Gastrocnemius medialis (tissue), 4 donors: ENCODE data around the gene KERA.

ENCODE experiments used
- POLR2A ChIP-seq, 2 donors: fragments of 450-650 bp; IDR thresholded peaks; one replicate each; pipeline ENCODE4 v1.6.1; 2017; ENCODE audit warnings: antibody characterized with exemption in 2 of 2, mild to moderate bottlenecking in 2 of 2, moderate library complexity in 2 of 2
- TF ChIP-seq, protein P1 (sequence below), 5 experiments: fragments of 450-650 bp in 3 of 5; fragments of 200-600 bp in 2 of 5; sonication (generic) in 2 of 5; IDR thresholded peaks in 4 of 5; conservative IDR thresholded peaks in 1 of 5; 1 replicate in 4 of 5; 2 replicates in 1 of 5; pipeline ENCODE4 v1.5.1; 2016 to 2019; ENCODE audit warnings: antibody characterized with exemption in 5 of 5, mild to moderate bottlenecking in 3 of 5, moderate library complexity in 3 of 5

DNA sequence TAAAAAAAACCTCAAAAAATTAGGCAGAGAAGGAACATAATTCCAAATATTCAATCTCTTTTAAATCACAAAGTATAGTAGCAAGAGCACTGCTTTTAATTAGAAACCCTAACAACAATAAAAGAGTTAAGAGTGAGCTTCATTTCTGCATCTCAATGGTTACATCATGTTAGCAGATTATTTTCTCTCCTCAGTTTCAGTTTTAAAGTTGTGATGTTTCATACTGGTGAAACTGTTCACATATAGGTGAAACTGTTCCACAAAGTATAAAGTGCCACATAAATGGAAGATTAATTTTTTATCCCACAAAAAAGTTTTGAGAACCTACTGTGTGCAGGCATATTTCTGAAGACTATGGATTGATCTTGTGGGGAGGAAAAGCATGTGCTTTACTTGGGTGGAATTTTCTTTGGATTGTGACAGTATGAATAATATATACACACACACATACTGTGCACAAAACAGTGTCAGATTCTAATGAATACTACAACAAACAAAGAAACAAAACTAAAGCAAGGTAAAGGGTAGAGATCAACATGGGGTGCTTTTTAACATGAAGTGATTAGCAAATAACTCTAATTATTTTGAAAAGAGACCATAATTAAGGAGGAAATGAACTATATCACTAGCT, 36.3 kb upstream of the KERA start:
- TF ChIP-seq, protein P1, sequence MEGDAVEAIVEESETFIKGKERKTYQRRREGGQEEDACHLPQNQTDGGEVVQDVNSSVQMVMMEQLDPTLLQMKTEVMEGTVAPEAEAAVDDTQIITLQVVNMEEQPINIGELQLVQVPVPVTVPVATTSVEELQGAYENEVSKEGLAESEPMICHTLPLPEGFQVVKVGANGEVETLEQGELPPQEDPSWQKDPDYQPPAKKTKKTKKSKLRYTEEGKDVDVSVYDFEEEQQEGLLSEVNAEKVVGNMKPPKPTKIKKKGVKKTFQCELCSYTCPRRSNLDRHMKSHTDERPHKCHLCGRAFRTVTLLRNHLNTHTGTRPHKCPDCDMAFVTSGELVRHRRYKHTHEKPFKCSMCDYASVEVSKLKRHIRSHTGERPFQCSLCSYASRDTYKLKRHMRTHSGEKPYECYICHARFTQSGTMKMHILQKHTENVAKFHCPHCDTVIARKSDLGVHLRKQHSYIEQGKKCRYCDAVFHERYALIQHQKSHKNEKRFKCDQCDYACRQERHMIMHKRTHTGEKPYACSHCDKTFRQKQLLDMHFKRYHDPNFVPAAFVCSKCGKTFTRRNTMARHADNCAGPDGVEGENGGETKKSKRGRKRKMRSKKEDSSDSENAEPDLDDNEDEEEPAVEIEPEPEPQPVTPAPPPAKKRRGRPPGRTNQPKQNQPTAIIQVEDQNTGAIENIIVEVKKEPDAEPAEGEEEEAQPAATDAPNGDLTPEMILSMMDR (IDR thresholded peaks at IDR 0.05 in 4 of 5, conservative IDR thresholded peaks at IDR 0.05 in 1 of 5): no peak
- no peak for TF ChIP-seq POLR2A (IDR thresholded peaks at IDR 0.05)
